Bladder microvascular endothelial cell (primary cell): Measurements from ENCODE around the gene PAX8. TPM values are rescaled to one million over a fixed set of nuclear protein-coding genes. Genes with fewer than 3 reads are reported as not detected.

ENCODE experiments used
- total RNA-seq: library from RNA; depleted of rRNA; stranded (reverse); fragments of >200 nt; gene quantifications from 2 replicates; pipeline ENCODE4 v1.2.3, GENCODE V29; 2014

PAX8 gene
- total RNA-seq = 0.16 and 0.31 TPM in 2 replicates

DNA sequence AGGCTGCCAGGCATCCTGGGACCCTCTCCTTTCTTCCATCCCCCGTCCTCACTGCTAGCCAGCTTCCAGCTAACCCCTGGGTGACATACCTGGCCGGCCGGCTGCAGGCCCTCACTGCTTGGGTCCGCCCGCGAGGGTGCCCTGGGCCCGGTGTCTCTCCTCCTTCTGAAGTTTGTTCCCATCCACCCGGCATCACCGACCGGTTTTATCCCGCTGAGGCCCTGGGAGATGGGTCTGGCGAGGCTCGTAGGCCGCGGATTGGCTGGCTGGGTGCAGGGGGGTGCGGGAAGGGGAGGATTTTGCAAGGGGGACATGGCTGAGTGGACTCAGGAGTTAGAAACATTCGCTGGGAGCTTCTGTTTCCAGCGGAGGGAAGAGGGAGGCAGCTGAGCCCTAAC is at the start of gene PAX8:
PAX8 (minus strand) TSS at position 180 of the 398 bp plus-strand sequence. CDS start 527 bp downstream, outside the sequence.

DNA sequence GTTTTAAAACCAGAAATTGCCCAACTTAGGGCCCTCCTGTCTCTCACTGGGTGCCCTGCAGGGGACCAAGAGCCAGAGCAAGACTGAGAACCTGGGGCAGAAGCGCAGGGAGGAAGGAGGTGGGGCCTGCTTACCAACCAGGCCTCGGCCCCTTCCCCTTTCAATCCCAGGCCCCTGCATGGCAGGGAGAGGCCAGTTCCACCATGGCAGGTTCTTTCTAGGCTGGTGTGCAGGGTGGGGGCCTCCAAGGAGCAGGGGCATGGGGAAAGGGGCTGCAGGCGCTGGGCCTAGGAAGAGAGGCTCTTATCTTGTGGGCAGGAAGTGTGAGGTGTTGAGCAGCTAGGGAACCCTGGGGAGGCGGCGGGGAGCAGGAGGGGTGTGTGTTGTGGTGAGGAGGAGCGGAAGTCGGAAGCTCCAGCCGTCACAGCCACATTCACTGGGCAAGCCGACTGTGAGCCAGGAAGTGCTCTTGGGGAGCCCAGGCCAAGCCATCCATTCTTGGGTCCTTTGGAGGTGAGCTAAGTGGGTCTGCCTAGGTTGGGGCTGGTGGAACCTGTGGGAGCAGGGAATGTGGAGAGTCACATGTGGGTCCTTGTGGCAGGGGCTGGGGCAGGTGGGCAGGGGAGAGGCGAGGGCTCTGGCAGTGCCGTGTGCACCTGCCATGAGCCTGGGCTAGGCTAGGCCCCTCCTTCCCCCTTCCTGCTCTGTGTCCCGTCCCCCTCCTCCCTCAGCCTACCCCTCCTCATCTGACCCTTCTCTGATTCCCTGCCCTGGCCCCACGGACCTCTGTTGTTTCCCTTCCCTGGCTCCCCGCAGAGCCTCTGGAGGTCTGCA is 105.0 kb downstream of the PAX8 start, which contains the start of gene PSD4:
PSD4 (plus strand) TSS at position 430 of the 834 bp plus-strand sequence. CDS start 8,486 bp downstream, outside the sequence.

Other genes starting within 250 kb of the PAX8 start
- not detected in 2 replicates for gene IL36B, start 226.1 kb downstream of the PAX8 start, total RNA-seq
- not detected in 2 replicates for gene IL36RN, start 219.7 kb downstream of the PAX8 start, total RNA-seq
- not detected in 2 replicates for gene IL1F10, start 211.0 kb downstream of the PAX8 start, total RNA-seq
- gene IL1RN, start 151.3 kb downstream of the PAX8 start, total RNA-seq = not detected in 2 replicates
- gene PSD4, start 105.0 kb downstream of the PAX8 start, total RNA-seq = 0.38 and 0.49 TPM in 2 replicates
- 21.9 and 60.9 TPM in 2 replicates for gene ZNG1B, start 158.8 kb upstream of the PAX8 start, total RNA-seq
- gene FOXD4L1, start 219.7 kb upstream of the PAX8 start, total RNA-seq = under 0.01 and 0.06 TPM in 2 replicates